Measurements from ENCODE around the gene BCAS4. TPM values are rescaled to one million over a fixed set of nuclear protein-coding genes. Genes with fewer than 3 reads are reported as not detected.

The BCAS4 gene
- total RNA-seq, 2 experiments from 2014 or later: 37.6 to 44.8 TPM

DNA sequence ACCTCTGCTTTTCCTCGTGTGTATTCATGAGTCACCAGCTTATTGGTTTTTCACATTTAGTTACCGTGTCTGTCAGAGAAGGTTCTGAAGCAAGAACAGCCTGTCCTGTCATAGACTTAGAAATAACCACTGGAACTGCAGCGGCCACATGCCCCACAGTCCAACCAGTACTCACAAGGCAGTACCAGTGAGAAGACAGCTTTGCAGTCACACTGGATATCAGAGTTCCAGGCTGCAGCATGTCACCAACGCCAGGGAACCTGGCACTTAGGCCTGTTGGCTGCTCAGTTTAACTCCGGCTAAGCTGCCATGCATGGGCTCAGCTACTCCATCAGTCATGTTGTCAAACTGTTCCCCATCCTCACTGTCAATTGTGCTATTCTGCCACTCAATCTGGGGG lies 96.3 kb downstream of the BCAS4 start:
- Mint-ChIP-seq H3K4me1 (peaks cover 38% of the 10 kb centered on the region), H3K36me3 (peaks cover 62% of the 10 kb centered on the region), H3K4me3 (no peak overlapping the region), H3K27me3 (no peaks in the 10 kb centered on the region), H3K27ac (no peak overlapping the region), H3K9me3 (ENCODE audit: low read depth) (no peaks in the 10 kb centered on the region)
- CTCF ChIA-PET: interaction anchor here (2.5 to 2.9 kb wide), 2 partner anchors 38 to 96 kb away, joined by 8 read pairs; partner anchors contain the start of gene BCAS4
- no peak for ATAC-seq
- no peak for DNase-seq

GRCh38 chr20:50892394-50892793 lies 97.5 kb downstream of the BCAS4 start:
- DNase-seq (no peak), ATAC-seq (no peak)
- Mint-ChIP-seq H3K9me3 (ENCODE audit: low read depth) (no peaks in the 10 kb centered on the region), H3K4me1 (peaks cover 43% of the 10 kb centered on the region), H3K27me3 (no peaks in the 10 kb centered on the region), H3K27ac (peak overlapping the region; percentile 39), H3K4me3 (no peak overlapping the region), H3K36me3 (peaks cover 65% of the 10 kb centered on the region)
- CTCF ChIA-PET: interaction anchor here (1.0 to 2.9 kb wide), 5 partner anchors 16 to 102 kb away, joined by 3 to 8 read pairs (median 5); partner anchors contain the start of gene BCAS4

DNA sequence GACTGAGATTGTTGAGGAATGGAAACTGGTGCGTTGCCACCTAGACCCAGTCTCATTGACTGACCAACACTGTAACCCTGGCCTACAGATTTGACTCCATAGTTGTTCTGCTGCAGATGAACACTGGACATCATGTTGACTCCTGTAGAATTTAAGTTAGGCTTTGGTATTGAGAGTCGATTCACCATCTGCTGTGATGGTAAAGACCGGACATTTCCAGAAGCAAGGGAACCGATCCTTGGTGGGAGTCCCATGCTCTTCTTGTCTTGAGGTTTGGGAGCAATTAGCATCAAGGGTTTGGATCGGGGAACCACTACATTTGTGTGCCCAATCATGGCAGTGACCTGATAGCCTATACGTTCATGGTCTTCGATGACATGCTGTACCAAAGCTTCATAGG lies 98.8 kb downstream of the BCAS4 start:
- Mint-ChIP-seq H3K4me3 (no peak overlapping the region), H3K4me1 (peaks cover 49% of the 10 kb centered on the region), H3K27ac (peak overlapping the region; percentile 70), H3K9me3 (ENCODE audit: low read depth) (no peaks in the 10 kb centered on the region), H3K36me3 (peaks cover 66% of the 10 kb centered on the region), H3K27me3 (no peaks in the 10 kb centered on the region)
- DNase-seq (no peak), ATAC-seq (no peak)
- CTCF ChIA-PET: interaction anchor here (1.1 to 3.6 kb wide), 3 partner anchors 15 to 99 kb away, joined by 4 to 20 read pairs (median 5); partner anchors contain the start of gene BCAS4

- H3K4me1 Mint-ChIP-seq: peaks cover 49% of the 10 kb centered on the region
- H3K27me3 Mint-ChIP-seq: no peaks in the 10 kb centered on the region
- H3K9me3 Mint-ChIP-seq (ENCODE audit: low read depth): no peaks in the 10 kb centered on the region
- CTCF ChIA-PET: interaction anchor here (0.9 to 3.6 kb wide), 7 partner anchors 14 to 105 kb away, joined by 3 to 20 read pairs (median 4); partner anchors contain the start of gene BCAS4
- H3K27ac Mint-ChIP-seq: no peak overlapping the region
- no peak overlapping the region for H3K4me3 Mint-ChIP-seq
- no peak for DNase-seq
- no peak for ATAC-seq
- peaks cover 63% of the 10 kb centered on the region for H3K36me3 Mint-ChIP-seq
These were observed 100.4 kb downstream of the BCAS4 start for GRCh38 chr20:50895111-50895830.

DNA sequence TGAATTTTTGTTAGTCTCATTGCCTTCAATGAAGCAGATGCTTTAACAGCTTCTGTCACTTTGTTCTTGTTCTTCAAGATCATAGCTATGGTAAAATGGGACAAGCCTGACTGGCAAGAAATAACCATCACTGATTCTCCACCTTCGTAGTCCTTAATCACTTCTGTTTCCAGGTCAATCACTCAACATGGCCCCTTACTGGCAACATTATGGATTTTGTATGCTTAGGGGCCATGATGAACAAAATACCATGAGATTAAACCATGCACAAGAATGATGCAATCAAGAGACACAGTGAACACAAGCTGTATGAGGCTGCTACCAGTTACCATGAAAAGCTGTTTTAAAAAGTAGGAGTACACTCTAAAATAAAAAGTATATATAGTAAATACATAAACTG lies 103.6 kb downstream of the BCAS4 start:
- CTCF ChIA-PET: interaction anchor here (0.9 to 2.8 kb wide), 3 partner anchors 27 to 34 kb away, joined by 3 to 15 read pairs (median 3); no protein-coding TSS in a partner anchor
- no peaks in the 10 kb centered on the region for H3K9me3 Mint-ChIP-seq (ENCODE audit: low read depth)
- H3K27ac Mint-ChIP-seq: peak overlapping the region; percentile 44
- no peak for DNase-seq
- H3K27me3 Mint-ChIP-seq: no peaks in the 10 kb centered on the region
- ATAC-seq: no peak
- H3K36me3 Mint-ChIP-seq: peaks cover 56% of the 10 kb centered on the region
- peaks cover 28% of the 10 kb centered on the region for H3K4me1 Mint-ChIP-seq
- no peak overlapping the region for H3K4me3 Mint-ChIP-seq

GRCh38 chr20:50900261-50900660 lies 105.4 kb downstream of the BCAS4 start:
- Mint-ChIP-seq H3K27ac (no peak overlapping the region), H3K36me3 (peaks cover 52% of the 10 kb centered on the region), H3K4me3 (no peak overlapping the region), H3K4me1 (peaks cover 20% of the 10 kb centered on the region), H3K9me3 (ENCODE audit: low read depth) (no peaks in the 10 kb centered on the region), H3K27me3 (no peaks in the 10 kb centered on the region)
- no peak for ATAC-seq
- DNase-seq: no peak
- CTCF ChIA-PET: interaction anchor here (0.9 to 2.8 kb wide), 3 partner anchors 29 to 106 kb away, joined by 3 to 15 read pairs (median 5); partner anchors contain the start of gene BCAS4

- peaks cover 20% of the 10 kb centered on the region for H3K4me1 Mint-ChIP-seq
- peaks cover 54% of the 10 kb centered on the region for H3K36me3 Mint-ChIP-seq
- CTCF ChIA-PET: interaction anchor here (0.7 to 1.2 kb wide), 3 partner anchors 24 to 108 kb away, joined by 3 to 5 read pairs (median 3); partner anchors contain the start of gene BCAS4
- ATAC-seq (no peak), DNase-seq (no peak)
- no peaks in the 10 kb centered on the region for H3K9me3 Mint-ChIP-seq (ENCODE audit: low read depth)
- H3K27me3 Mint-ChIP-seq: no peaks in the 10 kb centered on the region
- H3K4me3 Mint-ChIP-seq: no peak overlapping the region
- no peak overlapping the region for H3K27ac Mint-ChIP-seq
These were observed 106.4 kb downstream of the BCAS4 start for GRCh38 chr20:50901301-50901700.

DNA sequence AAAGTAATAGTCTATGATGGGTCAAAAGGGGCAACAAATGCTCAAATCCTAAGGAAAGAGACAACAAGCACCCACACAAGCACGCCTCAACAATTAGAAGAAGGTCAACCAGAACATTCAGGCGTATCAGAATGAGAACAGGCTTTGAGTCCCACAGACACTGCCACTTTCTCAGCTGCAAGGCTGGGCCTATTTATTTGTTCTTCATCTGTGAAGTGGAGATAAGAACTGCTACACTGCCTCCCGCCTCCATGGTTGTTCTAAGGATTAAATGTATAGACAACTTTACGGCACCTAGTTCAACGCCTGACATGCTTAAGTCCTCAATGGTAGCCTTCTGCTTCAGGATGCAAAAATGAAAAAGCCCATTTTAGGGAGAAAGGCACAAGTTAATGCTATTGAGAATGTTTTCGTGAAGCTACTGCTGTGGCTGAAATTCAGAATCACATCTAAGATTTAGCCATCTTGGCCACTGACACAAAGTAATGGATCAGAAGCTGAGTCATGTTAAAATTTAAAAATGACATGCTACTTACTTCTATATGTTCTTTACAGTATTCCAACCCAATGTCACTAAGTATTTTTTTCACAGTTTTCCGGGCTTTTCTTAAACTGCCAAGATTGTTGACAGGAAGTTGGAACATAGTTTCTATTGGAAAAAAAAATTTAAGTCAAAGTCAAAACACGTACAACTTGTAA lies 108.6 kb downstream of the BCAS4 start:
- Mint-ChIP-seq H3K27ac (peak overlapping the region; percentile 17), H3K36me3 (peaks cover 50% of the 10 kb centered on the region), H3K27me3 (no peaks in the 10 kb centered on the region), H3K9me3 (ENCODE audit: low read depth) (no peaks in the 10 kb centered on the region), H3K4me3 (no peak overlapping the region), H3K4me1 (peaks cover 13% of the 10 kb centered on the region)
- DNase-seq (no peak), ATAC-seq (no peak)
- CTCF ChIA-PET: interaction anchor here (1.0 to 1.8 kb wide), 4 partner anchors 22 to 113 kb away, joined by 3 to 5 read pairs (median 4); partner anchors contain the start of gene BCAS4

DNA sequence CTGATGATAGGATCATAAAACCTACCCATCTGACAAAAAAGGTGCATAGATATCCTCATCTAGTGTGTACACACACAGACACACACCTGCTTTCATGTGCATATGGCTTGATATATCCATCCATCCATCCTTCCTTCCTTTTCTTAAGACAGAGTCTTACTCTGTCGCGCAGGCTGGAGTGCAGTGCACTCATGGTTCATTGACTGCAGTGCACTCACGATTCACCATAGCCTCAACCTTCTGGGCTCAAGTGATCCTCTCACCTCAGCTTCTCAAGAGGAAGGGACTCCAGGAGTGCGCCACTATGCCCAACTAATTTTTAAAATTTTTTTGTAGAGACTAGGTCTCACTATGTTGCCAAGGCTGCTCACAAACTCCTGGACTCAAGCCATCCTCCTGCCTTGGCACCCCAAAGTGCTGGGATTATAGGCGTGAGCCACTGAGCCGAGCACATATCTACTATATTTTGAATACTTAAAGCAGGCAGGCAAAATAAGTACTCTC lies 109.3 kb downstream of the BCAS4 start:
- DNase-seq (no peak), ATAC-seq (no peak)
- H3K4me3 Mint-ChIP-seq: no peak overlapping the region
- H3K27me3 Mint-ChIP-seq: no peaks in the 10 kb centered on the region
- peaks cover 47% of the 10 kb centered on the region for H3K36me3 Mint-ChIP-seq
- H3K4me1 Mint-ChIP-seq: peaks cover 13% of the 10 kb centered on the region
- no peak overlapping the region for H3K27ac Mint-ChIP-seq
- no peaks in the 10 kb centered on the region for H3K9me3 Mint-ChIP-seq (ENCODE audit: low read depth)
- CTCF ChIA-PET: interaction anchor here (1.1 kb wide), 1 partner anchor 26 kb away, joined by 3 read pairs; no protein-coding TSS in a partner anchor

DNA sequence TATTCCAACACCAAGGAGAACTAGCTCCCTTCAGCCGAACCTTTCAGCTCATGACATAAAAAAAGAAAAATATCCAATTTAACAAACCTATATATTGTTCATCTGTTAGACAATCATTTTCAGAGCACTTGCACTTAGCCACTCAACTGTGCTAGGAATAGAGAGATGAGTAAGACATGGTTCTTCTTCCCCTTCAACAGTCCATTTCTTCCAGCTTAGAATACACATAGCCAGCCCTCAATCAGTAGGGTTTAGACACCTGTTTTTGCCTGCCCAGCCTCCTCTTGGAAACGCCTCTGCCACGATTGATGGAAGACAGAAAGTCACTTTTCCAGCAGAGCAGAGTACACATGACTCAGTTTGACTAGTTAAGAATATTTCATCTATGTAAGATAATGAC lies 114.6 kb downstream of the BCAS4 start:
- Mint-ChIP-seq H3K4me1 (peaks cover 46% of the 10 kb centered on the region), H3K9me3 (ENCODE audit: low read depth) (no peaks in the 10 kb centered on the region), H3K36me3 (peaks cover 32% of the 10 kb centered on the region), H3K27ac (peak overlapping the region; percentile 20), H3K27me3 (no peaks in the 10 kb centered on the region), H3K4me3 (no peak overlapping the region)
- DNase-seq (no peak), ATAC-seq (no peak)
- CTCF ChIA-PET: interaction anchor here (0.7 to 1.6 kb wide), 7 partner anchors 8 to 160 kb away, joined by 3 to 7 read pairs (median 4); no protein-coding TSS in a partner anchor

DNA sequence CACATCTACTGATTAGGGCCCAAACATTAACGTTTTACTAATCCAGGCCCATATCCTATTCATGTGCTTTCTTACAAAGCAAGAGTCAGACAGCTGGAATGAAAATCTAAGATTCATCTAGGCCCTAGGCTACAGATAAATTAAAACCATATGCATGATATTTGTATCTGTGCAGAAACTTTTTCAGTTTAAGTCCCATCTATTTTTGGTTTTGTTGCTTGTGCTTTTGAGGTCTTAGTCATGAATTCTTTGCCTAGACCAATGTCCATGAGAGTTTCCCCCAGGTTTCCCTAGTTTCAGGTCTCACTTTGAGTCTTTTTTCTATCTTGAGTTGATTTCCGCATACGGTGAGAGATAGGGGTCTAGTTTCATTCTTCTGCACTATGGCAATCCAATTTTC lies 116.2 kb downstream of the BCAS4 start:
- peaks cover 31% of the 10 kb centered on the region for H3K36me3 Mint-ChIP-seq
- no peak for DNase-seq
- CTCF ChIA-PET: interaction anchor here (1.2 to 2.2 kb wide), 4 partner anchors 14 to 120 kb away, joined by 3 to 8 read pairs (median 5); no protein-coding TSS in a partner anchor
- H3K27ac Mint-ChIP-seq: peak overlapping the region; percentile 29
- H3K4me1 Mint-ChIP-seq: peaks cover 58% of the 10 kb centered on the region
- no peak overlapping the region for H3K4me3 Mint-ChIP-seq
- H3K27me3 Mint-ChIP-seq: no peaks in the 10 kb centered on the region
- no peaks in the 10 kb centered on the region for H3K9me3 Mint-ChIP-seq (ENCODE audit: low read depth)
- no peak for ATAC-seq

- Mint-ChIP-seq H3K4me1 (peaks cover 60% of the 10 kb centered on the region), H3K27me3 (no peaks in the 10 kb centered on the region), H3K4me3 (no peak overlapping the region), H3K36me3 (peaks cover 33% of the 10 kb centered on the region), H3K27ac (peak overlapping the region; percentile 29), H3K9me3 (ENCODE audit: low read depth) (no peaks in the 10 kb centered on the region)
- CTCF ChIA-PET: interaction anchor here (0.7 to 2.2 kb wide), 8 partner anchors 14 to 121 kb away, joined by 3 to 8 read pairs (median 4); partner anchors contain the start of genes ADNP and BCAS4
- ATAC-seq (peak; percentile 41), DNase-seq (no peak)
These were observed 116.9 kb downstream of the BCAS4 start for GRCh38 chr20:50911716-50912115.
